Osteoblast (primary cell): ENCODE data around the gene ENAH. TPM values are rescaled to one million over a fixed set of nuclear protein-coding genes. Genes with fewer than 3 reads are reported as not detected.

ENCODE experiments used
- DNase-seq: peaks from one replicate; pipeline ENCODE4 v3.0.0; 2011; ENCODE audit warnings: low spot score, mixed read lengths; ENCODE audit not compliant: insufficient read length; ENCODE audit errors: missing footprints
- H2AFZ ChIP-seq: 2 replicates; pipeline ENCODE4 v1.6.0; 2011; ENCODE audit warnings: mild to moderate bottlenecking, low read length
- H3K27ac ChIP-seq: 2 replicates; pipeline ENCODE4 v1.5.1; 2011; ENCODE audit warnings: mild to moderate bottlenecking, low read depth, low read length, moderate library complexity
- H3K27me3 ChIP-seq: 2 replicates; pipeline ENCODE4 v1.6.0; 2012; ENCODE audit warnings: mild to moderate bottlenecking, control low read depth, inconsistent platforms, low read length, moderate library complexity; ENCODE audit not compliant: insufficient read depth
- H3K36me3 ChIP-seq: 2 replicates; pipeline ENCODE4 v1.5.1; 2011; ENCODE audit warnings: mild to moderate bottlenecking, low read length, control low read depth, moderate library complexity; ENCODE audit not compliant: insufficient read depth
- H3K4me1 ChIP-seq: 2 replicates; pipeline ENCODE4 v1.5.1; 2011; ENCODE audit warnings: mild to moderate bottlenecking, low read length, control low read depth, moderate library complexity; ENCODE audit not compliant: insufficient read depth
- H3K4me2 ChIP-seq: 2 replicates; pipeline ENCODE4 v1.6.0; 2011; ENCODE audit warnings: mild to moderate bottlenecking, low read length; ENCODE audit not compliant: insufficient read depth
- H3K4me3 ChIP-seq: fragments of 200-600 bp; sonication (generic); 3 replicates; pipeline ENCODE4 v1.5.1; 2012; ENCODE audit warnings: mild to moderate bottlenecking, low read length, inconsistent platforms; ENCODE audit not compliant: insufficient read depth
- H3K79me2 ChIP-seq: 2 replicates; pipeline ENCODE4 v1.6.0; 2012; ENCODE audit warnings: mild to moderate bottlenecking, low read length, control low read depth, inconsistent platforms; ENCODE audit not compliant: insufficient read depth
- H3K9me3 ChIP-seq: 2 replicates; pipeline ENCODE4 v1.5.1; 2011; ENCODE audit warnings: low read depth, low read length, control low read depth
- H4K20me1 ChIP-seq: 2 replicates; pipeline ENCODE4 v1.6.0; 2012; ENCODE audit warnings: mild to moderate bottlenecking, low read length, control low read depth; ENCODE audit not compliant: insufficient read depth
- CTCF ChIP-seq: IDR thresholded peaks from 2 replicates; pipeline ENCODE4 v1.5.1; 2011; ENCODE audit warnings: mild to moderate bottlenecking, low read depth, low read length, moderate library complexity; ENCODE audit errors: extremely low read depth
- total RNA-seq: library from RNA; depleted of rRNA; stranded (reverse); fragments of >200 nt; gene quantifications from 2 replicates; pipeline ENCODE4 v1.2.3, GENCODE V29; 2012

ENAH gene
- total RNA-seq, 1 donor = 453 TPM

GRCh38 chr1:225440380-225441221 lies 212.3 kb downstream of the ENAH start:
- DNase-seq = no peak
- Histone ChIP-seq H3K79me2 (no peaks in the 10 kb centered on the region), H3K4me1 (peaks cover 11% of the 10 kb centered on the region), H3K36me3 (no peaks in the 10 kb centered on the region), H4K20me1 (no peaks in the 10 kb centered on the region), H3K4me2 (no peak overlapping the region), H3K27me3 (peaks cover 5% of the 10 kb centered on the region), H3K27ac (no peak overlapping the region), H2AFZ (peak overlapping the region; percentile 71), H3K4me3 (no peak overlapping the region), H3K9me3 (no peaks in the 10 kb centered on the region)
- TF ChIP-seq CTCF = no peak

GRCh38 chr1:225437710-225438437 lies 215.0 kb downstream of the ENAH start:
- Histone ChIP-seq H3K4me2 (no peak overlapping the region), H4K20me1 (no peaks in the 10 kb centered on the region), H3K79me2 (no peaks in the 10 kb centered on the region), H2AFZ (no peak overlapping the region), H3K4me3 (no peak overlapping the region), H3K27ac (no peak overlapping the region), H3K9me3 (no peaks in the 10 kb centered on the region), H3K27me3 (peaks cover 5% of the 10 kb centered on the region), H3K4me1 (no peaks in the 10 kb centered on the region), H3K36me3 (no peaks in the 10 kb centered on the region)
- peak; percentile 67 for TF ChIP-seq CTCF
- peak; percentile 86 for DNase-seq

Other genes starting within 250 kb of the ENAH start
- 25.3 and 30.4 TPM in 2 replicates for gene LBR, start 225.1 kb downstream of the ENAH start, total RNA-seq
- 174 and 178 TPM in 2 replicates for gene SRP9, start 124.7 kb upstream of the ENAH start, total RNA-seq
- 67.0 and 77.2 TPM in 2 replicates for gene EPHX1, start 157.0 kb upstream of the ENAH start, total RNA-seq
- gene TMEM63A, start 229.3 kb upstream of the ENAH start, total RNA-seq = 23.2 and 31.5 TPM in 2 replicates
- gene LEFTY1, start 236.0 kb upstream of the ENAH start, total RNA-seq = under 0.01 TPM in 1 of 2 replicates, not detected in the other